Endothelial cell (in vitro differentiated cells): ENCODE data around the gene ST3GAL2. TPM values are rescaled to one million over a fixed set of nuclear protein-coding genes. Genes with fewer than 3 reads are reported as not detected.

ENCODE experiments used
- DNase-seq: peaks from one replicate; pipeline ENCODE4 v3.0.0; 2021; ENCODE audit warnings: low spot score
- H3K27ac Mint-ChIP-seq: one replicate; pipeline ENCODE4 v1.8.0; 2021; ENCODE audit warnings: mixed read lengths, inconsistent platforms; ENCODE audit not compliant: unreplicated experiment
- H3K27me3 Mint-ChIP-seq: one replicate; pipeline ENCODE4 v1.8.0; 2021; ENCODE audit warnings: mild to moderate bottlenecking, moderate library complexity, mixed read lengths, inconsistent platforms; ENCODE audit not compliant: unreplicated experiment
- H3K36me3 Mint-ChIP-seq: one replicate; pipeline ENCODE4 v1.8.0; 2021; ENCODE audit warnings: mild to moderate bottlenecking, low read depth, mixed read lengths, inconsistent platforms; ENCODE audit not compliant: unreplicated experiment
- H3K4me1 Mint-ChIP-seq: one replicate; pipeline ENCODE4 v1.8.0; 2021; ENCODE audit warnings: mild to moderate bottlenecking, mixed read lengths, inconsistent platforms; ENCODE audit not compliant: unreplicated experiment
- H3K4me3 Mint-ChIP-seq: one replicate; pipeline ENCODE4 v1.8.0; 2021; ENCODE audit warnings: mild to moderate bottlenecking, mixed read lengths, inconsistent platforms; ENCODE audit not compliant: unreplicated experiment
- H3K9me3 Mint-ChIP-seq: one replicate; pipeline ENCODE4 v1.8.0; 2021; ENCODE audit warnings: mixed read lengths, inconsistent platforms; ENCODE audit not compliant: unreplicated experiment
- CTCF ChIP-seq: fragments of 200-600 bp; sonication (generic); IDR thresholded peaks from one replicate; pipeline ENCODE4 v1.5.0; 2021; ENCODE audit warnings: antibody characterized with exemption; ENCODE audit not compliant: unreplicated experiment
- total RNA-seq: library from RNA; stranded (reverse); fragmentation: NEBNext Ultra II Directional; extraction: Animal tissue kit (Norgen Biotek cat#: 25700); gene quantifications from one replicate; pipeline ENCODE4 v1.2.1, GENCODE V29; 2021; ENCODE audit not compliant: unreplicated experiment

Gene ST3GAL2
- total RNA-seq, 1 donor from 2014 or later, result 87.0 TPM

GRCh38 chr16:70421473-70422311 is 17.2 kb downstream of the ST3GAL2 start:
- Mint-ChIP-seq H3K4me1 (peaks cover 62% of the 10 kb centered on the region), H3K4me3 (peak overlapping the region; percentile 21), H3K36me3 (peaks cover 11% of the 10 kb centered on the region), H3K27ac (no peak overlapping the region), H3K27me3 (peaks cover 11% of the 10 kb centered on the region), H3K9me3 (no peaks in the 10 kb centered on the region)
- DNase-seq, result no peak
- no peak for TF ChIP-seq CTCF

GRCh38 chr16:70421014-70421413 is 17.9 kb downstream of the ST3GAL2 start:
- H3K36me3 Mint-ChIP-seq, result peaks cover 11% of the 10 kb centered on the region
- H3K4me3 Mint-ChIP-seq, result no peak overlapping the region
- H3K27ac Mint-ChIP-seq, result no peak overlapping the region

GRCh38 chr16:70419384-70420327 is 19.2 kb downstream of the ST3GAL2 start:
- TF ChIP-seq CTCF, result no peak
- Mint-ChIP-seq H3K27ac (peak overlapping the region; percentile 61), H3K4me3 (peak overlapping the region; percentile 59), H3K9me3 (no peaks in the 10 kb centered on the region), H3K27me3 (peaks cover 14% of the 10 kb centered on the region), H3K36me3 (peaks cover 7% of the 10 kb centered on the region), H3K4me1 (peaks cover 67% of the 10 kb centered on the region)
- no peak for DNase-seq

More at GRCh38 chr16:70421014-70421413, 17.9 kb downstream of the ST3GAL2 start:
- no peak for TF ChIP-seq CTCF
- Mint-ChIP-seq H3K4me1 (peaks cover 69% of the 10 kb centered on the region), H3K27me3 (peaks cover 14% of the 10 kb centered on the region), H3K9me3 (no peaks in the 10 kb centered on the region)
- no peak for DNase-seq

GRCh38 chr16:70418993-70419318 is 19.9 kb downstream of the ST3GAL2 start:
- Mint-ChIP-seq H3K36me3 (peaks cover 11% of the 10 kb centered on the region), H3K27me3 (peaks cover 14% of the 10 kb centered on the region), H3K27ac (peak overlapping the region; percentile 30), H3K4me1 (peaks cover 67% of the 10 kb centered on the region), H3K9me3 (no peaks in the 10 kb centered on the region), H3K4me3 (peak overlapping the region; percentile 69)
- no peak for TF ChIP-seq CTCF
- DNase-seq, result no peak
